HG03039 (cell line): ENCODE measurements around the gene SLC12A9.
"Not testable (repeated sequence)": the region's sequence is repeated elsewhere in the genome, so short reads cannot be mapped to it uniquely, and the experiment has no call there.

Source experiments
- ATAC-seq: cut with Tn5 transposase; IDR thresholded peaks from one replicate; pipeline ENCODE4 v1.9.1; 2021; ENCODE audit warnings: mild to moderate bottlenecking, moderate library complexity; ENCODE audit not compliant: unreplicated experiment

The SLC12A9 gene

GRCh38 chr7:100825215-100825671, 27.3 kb upstream of the SLC12A9 start:
- no peak for ATAC-seq

GRCh38 chr7:100825751-100826513, 26.6 kb upstream of the SLC12A9 start:
- ATAC-seq = no peak

- no peak for ATAC-seq
These were observed 25.8 kb upstream of the SLC12A9 start for GRCh38 chr7:100826514-100827329.

GRCh38 chr7:100827330-100828226, 24.9 kb upstream of the SLC12A9 start, which contains the start of gene EPHB4:
Gene EPHB4 (minus strand): TSS chr7:100827523. CDS start chr7:100827030, 493 bp downstream.
- no peak for ATAC-seq

- no peak for ATAC-seq
These were observed 23.3 kb upstream of the SLC12A9 start for GRCh38 chr7:100829150-100829716.

- ATAC-seq = no peak
These were observed 22.1 kb upstream of the SLC12A9 start for GRCh38 chr7:100830396-100830795.

- no peak for ATAC-seq
These were observed 20.3 kb upstream of the SLC12A9 start for GRCh38 chr7:100832281-100832633.

GRCh38 chr7:100835903-100836811, 16.4 kb upstream of the SLC12A9 start:
- ATAC-seq = no peak

GRCh38 chr7:100836812-100837098, 15.8 kb upstream of the SLC12A9 start:
- no peak for ATAC-seq

- no peak for ATAC-seq
These were observed 15.2 kb upstream of the SLC12A9 start for GRCh38 chr7:100837099-100837836.

- no peak for ATAC-seq
These were observed 13.2 kb upstream of the SLC12A9 start for GRCh38 chr7:100839361-100839760.

- no peak for ATAC-seq
These were observed 11.9 kb upstream of the SLC12A9 start for GRCh38 chr7:100840470-100841100.

GRCh38 chr7:100847360-100847759, 5.2 kb upstream of the SLC12A9 start:
- ATAC-seq = no peak

- ATAC-seq = no peak
These were observed 1.8 kb downstream of the SLC12A9 start for GRCh38 chr7:100854146-100854895.

GRCh38 chr7:100854899-100855298, 2.4 kb downstream of the SLC12A9 start:
- not testable (repeated sequence) for ATAC-seq

- ATAC-seq = no peak
These were observed 3.0 kb downstream of the SLC12A9 start for GRCh38 chr7:100855515-100855914.

- ATAC-seq = no peak
These were observed 4.4 kb downstream of the SLC12A9 start for GRCh38 chr7:100856871-100857282.

GRCh38 chr7:100859856-100860255, 7.3 kb downstream of the SLC12A9 start:
- no peak for ATAC-seq
